ENCODE results near the gene SART1. TPM values are rescaled to one million over a fixed set of nuclear protein-coding genes. Genes with fewer than 3 reads are reported as not detected.
A peak's percentile ranks its signal among the peaks of the same experiment; 100 is the strongest.

The SART1 gene
- total RNA-seq, 1 experiment from 2014 or later: 240 TPM

DNA sequence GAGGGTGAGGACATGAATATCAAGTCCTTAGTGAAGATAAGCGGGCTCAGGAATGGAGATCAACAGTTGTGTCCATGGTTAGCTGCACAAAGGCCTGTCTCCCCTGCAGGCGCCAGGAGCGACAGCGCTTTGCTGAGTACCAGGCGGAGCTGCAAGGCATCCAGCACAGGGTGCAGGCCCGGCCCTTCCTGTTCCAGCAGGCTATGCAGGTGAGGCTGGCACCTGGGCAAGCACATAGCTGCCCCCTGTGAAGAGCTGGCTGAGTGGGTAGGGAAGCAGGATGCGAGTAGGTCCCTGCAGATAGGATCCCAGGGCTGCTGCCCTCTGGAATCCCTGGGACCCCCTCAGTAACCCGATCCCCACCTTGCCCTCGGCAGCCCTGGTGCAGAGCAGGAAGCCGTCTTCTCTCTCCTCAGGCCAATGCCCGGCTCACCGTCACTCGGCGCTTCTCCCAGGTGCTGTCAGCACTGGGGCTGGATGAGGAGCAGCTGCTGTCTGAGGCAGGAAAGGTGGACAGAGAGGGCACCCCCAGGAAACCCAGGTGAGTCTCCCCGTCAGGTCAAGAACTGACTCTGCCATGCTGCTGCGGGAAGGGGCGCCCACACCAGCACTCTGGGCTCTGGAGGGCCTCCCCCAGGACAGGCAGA is 2.6 kb upstream of the SART1 start:
- Histone ChIP-seq H2AFZ (ENCODE audit: low read length) (no peak overlapping the region), H3K27ac (ENCODE audit: low read length) (no peak overlapping the region), H3K79me2 (ENCODE audit: low read length) (peaks cover 27% of the 10 kb centered on the region), H3K4me2 (ENCODE audit: low read length) (no peak overlapping the region), H3K27me3 (ENCODE audit: low read length) (no peaks in the 10 kb centered on the region), H3K4me3 (ENCODE audit: low read length) (no peak overlapping the region), H3K36me3 (ENCODE audit: low read depth, low read length) (no peaks in the 10 kb centered on the region; the same call in 1 of the 2 replicates), H3K9me3 (ENCODE audit: low read length) (no peaks in the 10 kb centered on the region), H3F3A (ENCODE audit: low read length, unreplicated experiment) (no peaks in the 10 kb centered on the region), H4K20me1 (ENCODE audit: low read length) (peaks cover 4% of the 10 kb centered on the region; the same call in 1 of the 2 replicates), H3K9me2 (replicated peaks; ENCODE audit: low read length) (no peaks in the 10 kb centered on the region), H3K9ac (ENCODE audit: low read length) (no peak overlapping the region), H3K4me1 (ENCODE audit: insufficient read depth, low read length) (peaks cover 8% of the 10 kb centered on the region)
- intact Hi-C loops (cut with micrococcal nuclease): no loop called here
- no TSS peak for BruUV-seq (replicated peaks)
- ATAC-seq (no peak), DNase-seq (no peak)
- CTCF ChIA-PET: no interaction called here
- POLR2A ChIA-PET (ENCODE audit: unreplicated experiment): interaction anchor here (0.6 kb wide), 1 partner anchor 178 kb away, joined by 10 read pairs; no protein-coding TSS in a partner anchor
- TF ChIP-seq EZH2 (IDR thresholded peaks at IDR 0.05; ENCODE audit: low read length, unreplicated experiment) (no peak), EZH2phosphoT487 (IDR thresholded peaks at IDR 0.05; ENCODE audit: borderline replicate concordance, low read length) (no peak), CTCF (conservative IDR thresholded peaks at IDR 0.05; ENCODE audit: low read depth, low read length) (no peak)

GRCh38 chr11:65960824-65961266 is 689 bp upstream of the SART1 start:
- H3K4me3 ChIP-seq (ENCODE audit: low read length): peak overlapping the region; percentile 95
- H3K9me2 ChIP-seq (replicated peaks; ENCODE audit: low read length): no peaks in the 10 kb centered on the region
- peak overlapping the region; percentile 94 for H3K9ac ChIP-seq (ENCODE audit: low read length)
- DNase-seq (no peak), ATAC-seq (peak; percentile 4; the same call in 1 of the 2 replicates)
- ChIA-PET POLR2A (ENCODE audit: unreplicated experiment) (no interaction called here), CTCF (interaction anchor here (0.7 kb wide), 1 partner anchor 352 kb away, joined by 3 read pairs; no protein-coding TSS in a partner anchor)
- no peaks in the 10 kb centered on the region for H3K9me3 ChIP-seq (ENCODE audit: low read length)
- peaks cover 39% of the 10 kb centered on the region for H3K79me2 ChIP-seq (ENCODE audit: low read length)
- H3K36me3 ChIP-seq (ENCODE audit: low read depth, low read length): peaks cover 18% of the 10 kb centered on the region; the same call in 1 of the 2 replicates
- H3K27me3 ChIP-seq (ENCODE audit: low read length): no peaks in the 10 kb centered on the region
- intact Hi-C loops (cut with micrococcal nuclease): loop anchor here (1.0 kb wide), 1 partner anchor 41 kb away; the partner anchor contains the start of genes BANF1 and EIF1AD
- no peaks in the 10 kb centered on the region for H3F3A ChIP-seq (ENCODE audit: low read length, unreplicated experiment)
- peak overlapping the region; percentile 81 for H2AFZ ChIP-seq (ENCODE audit: low read length)
- peaks cover 8% of the 10 kb centered on the region for H3K4me1 ChIP-seq (ENCODE audit: insufficient read depth, low read length)
- peak overlapping the region; percentile 66 for H3K27ac ChIP-seq (ENCODE audit: low read length)
- peak overlapping the region; percentile 84 for H3K4me2 ChIP-seq (ENCODE audit: low read length)
- H4K20me1 ChIP-seq (ENCODE audit: low read length): peaks cover 5% of the 10 kb centered on the region; the same call in 1 of the 2 replicates
- TF ChIP-seq CTCF (conservative IDR thresholded peaks at IDR 0.05; ENCODE audit: low read depth, low read length) (no peak), EZH2 (IDR thresholded peaks at IDR 0.05; ENCODE audit: low read length, unreplicated experiment) (no peak), EZH2phosphoT487 (IDR thresholded peaks at IDR 0.05; ENCODE audit: borderline replicate concordance, low read length) (no peak)
- no TSS peak for BruUV-seq (replicated peaks)

DNA sequence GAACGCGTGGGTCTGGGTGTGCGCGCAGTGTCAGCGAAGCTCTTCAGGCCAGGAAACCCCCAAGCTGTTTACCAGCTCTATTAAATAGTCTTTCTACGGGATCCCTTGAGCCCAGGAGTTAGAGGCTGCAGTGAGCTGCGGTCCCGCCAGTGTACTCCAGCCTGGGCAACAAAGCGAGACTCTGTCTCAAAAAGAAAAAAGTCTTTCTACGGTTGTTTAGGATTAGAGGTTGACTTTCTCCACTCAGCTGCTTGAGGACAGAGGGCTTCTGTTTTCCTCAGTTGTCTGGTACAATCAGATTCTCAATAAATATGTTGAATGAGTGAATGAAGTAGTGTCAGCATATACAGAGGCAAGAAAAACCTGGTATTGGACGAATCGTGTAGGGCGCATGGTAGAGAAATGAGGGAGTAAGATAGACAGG is 619 bp downstream of the SART1 start:
- no peak for DNase-seq
- Histone ChIP-seq H3K27ac (ENCODE audit: low read length) (no peak overlapping the region), H2AFZ (ENCODE audit: low read length) (no peak overlapping the region), H3K4me3 (ENCODE audit: low read length) (peak overlapping the region; percentile 95), H4K20me1 (ENCODE audit: low read length) (peaks cover 5% of the 10 kb centered on the region; the same call in 1 of the 2 replicates), H3K9me3 (ENCODE audit: low read length) (no peaks in the 10 kb centered on the region), H3K27me3 (ENCODE audit: low read length) (no peaks in the 10 kb centered on the region), H3K9me2 (replicated peaks; ENCODE audit: low read length) (no peaks in the 10 kb centered on the region), H3F3A (ENCODE audit: low read length, unreplicated experiment) (no peaks in the 10 kb centered on the region), H3K4me1 (ENCODE audit: insufficient read depth, low read length) (peaks cover 8% of the 10 kb centered on the region), H3K9ac (ENCODE audit: low read length) (peak overlapping the region; percentile 94), H3K4me2 (ENCODE audit: low read length) (peak overlapping the region; percentile 84), H3K36me3 (ENCODE audit: low read depth, low read length) (peaks cover 31% of the 10 kb centered on the region), H3K79me2 (ENCODE audit: low read length) (peaks cover 39% of the 10 kb centered on the region)
- POLR2A ChIA-PET (ENCODE audit: unreplicated experiment): no interaction called here
- intact Hi-C loops (cut with micrococcal nuclease): no loop called here
- ATAC-seq: peak; percentile 7; the same call in 1 of the 2 replicates
- TF ChIP-seq CTCF (conservative IDR thresholded peaks at IDR 0.05; ENCODE audit: low read depth, low read length): no peak
- TF ChIP-seq EZH2 (IDR thresholded peaks at IDR 0.05; ENCODE audit: low read length, unreplicated experiment): no peak
- TF ChIP-seq EZH2phosphoT487 (IDR thresholded peaks at IDR 0.05; ENCODE audit: borderline replicate concordance, low read length): no peak
- CTCF ChIA-PET: no interaction called here
- BruUV-seq (replicated peaks): TSS peak; percentile 70
